SK-N-SH (cell line): Measurements from ENCODE around the gene CLMN. TPM values are rescaled to one million over a fixed set of nuclear protein-coding genes. Genes with fewer than 3 reads are reported as not detected.

ENCODE experiments used
- CTCF ChIA-PET: fragments of 300-600, 350-600 bp; formaldehyde crosslinking; extraction: SDS; loops from one replicate; lab custom pipeline; 2021; lab: Yijun Ruan, JAX
- POLR2A ChIA-PET: fragments of 350-600 bp; sonication (Branson Sonifier 250); formaldehyde crosslinking; extraction: SDS; loops from one replicate; lab custom pipeline; 2020; ENCODE audit warnings: antibody characterized with exemption, inconsistent platforms; lab: Yijun Ruan, JAX
- DNase-seq: peaks from one replicate; pipeline ENCODE4 v3.0.0; 2012
- H2AFZ ChIP-seq: fragments of 200-600 bp; sonication (generic); 2 replicates; pipeline ENCODE4 v1.8.1; 2016; ENCODE audit warnings: antibody characterized with exemption, mild to moderate bottlenecking, low read depth
- H3F3A ChIP-seq: fragments of 200-600 bp; sonication (generic); replicated peaks from 2 replicates; pipeline ENCODE3; 2016; ENCODE audit warnings: antibody characterized with exemption, mild to moderate bottlenecking; ENCODE audit not compliant: insufficient read depth
- H3K27ac ChIP-seq, 2 experiments: fragments of 200-500 bp in 1 of 2; fragments of 200-600 bp in 1 of 2; sonication (Bioruptor generic) in 1 of 2; sonication (generic), shearing (Covaris generic) in 1 of 2; 2 replicates each; pipeline versions ENCODE4 v1.5.1 to v1.6.1; 2014 to 2016; ENCODE audit warnings: low read depth in 2 of 2, inconsistent platforms in 1 of 2, low read length in 1 of 2, mild to moderate bottlenecking in 1 of 2, mixed read lengths in 1 of 2
- H3K27me3 ChIP-seq: fragments of 200-600 bp; sonication (generic), shearing (Covaris generic); 2 replicates; pipeline ENCODE4 v1.6.1; 2016; ENCODE audit warnings: mixed run types; ENCODE audit not compliant: insufficient read depth
- H3K36me3 ChIP-seq, 2 experiments: fragments of 200-500 bp in 1 of 2; fragments of 200-600 bp in 1 of 2; sonication (Bioruptor generic) in 1 of 2; sonication (generic) in 1 of 2; replicated peaks in 1 of 2; 2 replicates each; pipeline versions ENCODE3 to v1.5.1; 2014 to 2016; ENCODE audit warnings: low read length in 1 of 2, mild to moderate bottlenecking in 1 of 2; ENCODE audit not compliant: insufficient read depth in 2 of 2, control insufficient read depth in 1 of 2
- H3K4me1 ChIP-seq, 2 experiments: fragments of 200-500 bp in 1 of 2; fragments of 200-600 bp in 1 of 2; sonication (Bioruptor generic) in 1 of 2; sonication (generic), shearing (Covaris generic) in 1 of 2; 2 replicates each; pipeline versions ENCODE4 v1.5.1 to v1.6.1; 2014 to 2016; ENCODE audit warnings: low read depth in 1 of 2, low read length in 1 of 2, mixed run types in 1 of 2; ENCODE audit not compliant: insufficient read depth in 2 of 2, control insufficient read depth in 1 of 2
- H3K4me2 ChIP-seq: fragments of 200-600 bp; sonication (generic), shearing (Covaris generic); 2 replicates; pipeline ENCODE4 v1.6.1; 2017; ENCODE audit warnings: mixed run types
- H3K4me3 ChIP-seq, 2 experiments: fragments of 200-500 bp in 1 of 2; fragments of 200-600 bp in 1 of 2; sonication (Bioruptor generic) in 1 of 2; sonication (generic), shearing (Covaris generic) in 1 of 2; 2 replicates each; pipeline versions ENCODE4 v1.5.1 to v1.8.1; 2014 to 2016; ENCODE audit warnings: low read depth in 2 of 2, inconsistent platforms in 1 of 2, low read length in 1 of 2, mild to moderate bottlenecking in 1 of 2, mixed read lengths in 1 of 2, moderate library complexity in 1 of 2
- H3K79me2 ChIP-seq: fragments of 200-600 bp; sonication (generic); 2 replicates; pipeline ENCODE4 v1.8.1; 2017; ENCODE audit warnings: mild to moderate bottlenecking; ENCODE audit not compliant: insufficient read depth
- H3K9ac ChIP-seq: fragments of 200-600 bp; sonication (generic); 2 replicates; pipeline ENCODE4 v1.6.1; 2017; ENCODE audit warnings: mixed run types
- H3K9me2 ChIP-seq: fragments of 200-600 bp; sonication (generic); 2 replicates; pipeline ENCODE4 v1.6.1; 2017; ENCODE audit warnings: mixed run types
- H3K9me3 ChIP-seq: fragments of 200-600 bp; sonication (generic); 2 replicates; pipeline ENCODE4 v1.6.1; 2017; ENCODE audit warnings: mixed run types, mild to moderate bottlenecking, moderate library complexity
- H4K20me1 ChIP-seq: fragments of 200-600 bp; sonication (generic); 2 replicates; pipeline ENCODE4 v1.6.1; 2017; ENCODE audit warnings: mild to moderate bottlenecking, mixed run types; ENCODE audit not compliant: insufficient read depth
- CHD2 ChIP-seq: fragments of 150-350 bp; IDR thresholded peaks from 2 replicates; pipeline ENCODE4 v1.6.1; 2018; ENCODE audit warnings: low read length; ENCODE audit not compliant: partially characterized antibody
- FOSL2 ChIP-seq: IDR thresholded peaks from 2 replicates; pipeline ENCODE4 v1.4.0; 2012; ENCODE audit warnings: low read depth, mild to moderate bottlenecking, moderate library complexity, borderline replicate concordance
- JUND ChIP-seq: IDR thresholded peaks from 2 replicates; pipeline ENCODE4 v1.4.0; 2012
- MEF2A ChIP-seq: IDR thresholded peaks from 2 replicates; pipeline ENCODE4 v1.4.0; 2012; ENCODE audit warnings: low read depth, borderline replicate concordance
- NRF1 ChIP-seq: IDR thresholded peaks from 2 replicates; pipeline ENCODE4 v1.6.1; 2012; ENCODE audit warnings: low read depth, mild to moderate bottlenecking, low read length
- SIN3A ChIP-seq: IDR thresholded peaks from 2 replicates; pipeline ENCODE4 v1.6.1; 2012; ENCODE audit warnings: low read depth, mild to moderate bottlenecking, low read length, moderate library complexity, borderline replicate concordance
- TAF1 ChIP-seq: IDR thresholded peaks from 2 replicates; pipeline ENCODE4 v1.6.1; 2012; ENCODE audit warnings: low read depth, mild to moderate bottlenecking, low read length, moderate library complexity, borderline replicate concordance
- TCF12 ChIP-seq: IDR thresholded peaks from 2 replicates; pipeline ENCODE4 v1.4.0; 2012
- WGBS: methylation state at CpG from one replicate; pipeline ENCODE4 v1.1.6; 2017; ENCODE audit warnings: low lambda C conversion rate; 5-methylcytosine and 5-hydroxymethylcytosine counted together
- polyA plus RNA-seq, 3 experiments: library from polyadenylated mRNA; depleted of rRNA; stranded (reverse); fragments of >200 nt; gene quantifications; 2 replicates each; pipeline ENCODE4 v1.2.3, GENCODE V29; 2012
- TF ChIP-seq, protein P1 (sequence below): IDR thresholded peaks from 2 replicates; pipeline ENCODE4; 2012
- TF ChIP-seq, protein P2 (sequence below): IDR thresholded peaks from 2 replicates; pipeline ENCODE4 v1.4.0; 2012; ENCODE audit warnings: low read depth
- TF ChIP-seq, protein P3 (sequence below): IDR thresholded peaks from 2 replicates; pipeline ENCODE4 v1.6.1; 2012; ENCODE audit warnings: mild to moderate bottlenecking, low read depth, low read length, moderate library complexity
- TF ChIP-seq, protein P4 (sequence below): fragments of 150-350 bp; IDR thresholded peaks from 2 replicates; pipeline ENCODE4 v1.6.1; 2017; ENCODE audit warnings: antibody characterized with exemption, low read length, low read depth, borderline replicate concordance
- TF ChIP-seq, protein P5 (sequence below): fragments of 150-350 bp; IDR thresholded peaks from 2 replicates; pipeline ENCODE4 v1.6.1; 2016; ENCODE audit warnings: mild to moderate bottlenecking, low read depth, low read length

CLMN gene
- polyA plus RNA-seq, 1 of the 3 experiments (the other 2 are of a cell fraction) = 1.4 TPM

DNA sequence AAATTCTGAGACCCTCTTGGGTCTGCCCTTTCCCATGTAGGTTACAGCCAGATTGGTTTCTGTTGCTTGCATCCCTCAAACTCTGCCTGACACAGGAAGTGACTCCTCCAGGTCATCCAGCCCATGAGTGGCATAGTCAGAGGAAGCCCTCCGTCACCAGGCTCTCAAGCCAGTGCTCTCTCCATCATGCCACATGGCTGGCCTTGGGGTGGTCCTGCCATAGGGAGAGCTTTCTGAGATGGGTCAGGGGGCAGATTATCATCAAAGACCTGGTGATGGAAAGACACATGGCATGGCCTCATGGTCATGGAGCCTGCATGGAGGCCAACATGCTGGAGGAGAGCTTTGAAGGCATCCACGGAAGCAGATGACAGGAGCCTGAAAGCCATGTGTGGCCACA, 15.4 kb upstream of the CLMN start:
- Histone ChIP-seq H3K27ac (no peak overlapping the region), H3K27me3 (no peaks in the 10 kb centered on the region; the same call in 1 of the 2 replicates), H3K4me2 (no peak overlapping the region), H3K79me2 (no peaks in the 10 kb centered on the region), H3K9ac (no peak overlapping the region), H4K20me1 (no peaks in the 10 kb centered on the region), H3K36me3 (no peaks in the 10 kb centered on the region), H3K4me1 (no peaks in the 10 kb centered on the region; a peak in 1 of 4 replicates), H3K9me3 (no peaks in the 10 kb centered on the region), H3K4me3 (no peak overlapping the region), H3K9me2 (no peaks in the 10 kb centered on the region), H2AFZ (no peak overlapping the region), H3F3A (no peaks in the 10 kb centered on the region)
- 63% methylated on average over 2 of the region's 2 CpGs for WGBS
- POLR2A ChIA-PET = no interaction called here
- DNase-seq = no peak
- CTCF ChIA-PET = no interaction called here
- TF ChIP-seq TAF1 (no peak), FOSL2 (no peak)
- TF ChIP-seq, protein P1, sequence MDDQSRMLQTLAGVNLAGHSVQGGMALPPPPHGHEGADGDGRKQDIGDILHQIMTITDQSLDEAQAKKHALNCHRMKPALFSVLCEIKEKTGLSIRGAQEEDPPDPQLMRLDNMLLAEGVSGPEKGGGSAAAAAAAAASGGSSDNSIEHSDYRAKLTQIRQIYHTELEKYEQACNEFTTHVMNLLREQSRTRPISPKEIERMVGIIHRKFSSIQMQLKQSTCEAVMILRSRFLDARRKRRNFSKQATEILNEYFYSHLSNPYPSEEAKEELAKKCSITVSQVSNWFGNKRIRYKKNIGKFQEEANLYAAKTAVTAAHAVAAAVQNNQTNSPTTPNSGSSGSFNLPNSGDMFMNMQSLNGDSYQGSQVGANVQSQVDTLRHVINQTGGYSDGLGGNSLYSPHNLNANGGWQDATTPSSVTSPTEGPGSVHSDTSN = no peak
- TF ChIP-seq, protein P2, sequence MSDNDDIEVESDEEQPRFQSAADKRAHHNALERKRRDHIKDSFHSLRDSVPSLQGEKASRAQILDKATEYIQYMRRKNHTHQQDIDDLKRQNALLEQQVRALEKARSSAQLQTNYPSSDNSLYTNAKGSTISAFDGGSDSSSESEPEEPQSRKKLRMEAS = no peak

DNA sequence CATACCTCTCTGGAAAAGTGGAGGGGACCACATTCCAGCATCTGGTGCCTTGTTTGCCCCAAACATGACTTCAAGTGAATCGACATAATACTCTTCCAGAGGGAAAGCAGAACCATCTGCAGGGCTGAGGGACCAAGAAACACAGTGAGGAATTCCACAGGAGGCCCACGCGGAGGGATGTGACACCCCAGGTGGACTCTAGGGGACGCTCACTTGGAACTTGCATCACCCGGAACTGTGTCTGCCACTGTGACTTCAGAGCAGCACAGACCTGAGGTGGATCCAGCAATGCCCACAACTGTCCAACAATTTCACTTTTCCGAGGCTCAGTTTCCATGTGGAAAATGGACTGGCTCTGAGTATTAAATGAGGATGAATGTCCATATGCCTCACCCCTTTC, 14.3 kb upstream of the CLMN start:
- ChIA-PET POLR2A (no interaction called here), CTCF (no interaction called here)
- Histone ChIP-seq H3K9me3 (no peaks in the 10 kb centered on the region), H3K9ac (no peak overlapping the region), H3K4me2 (no peak overlapping the region), H3K9me2 (no peaks in the 10 kb centered on the region), H3K4me1 (peaks cover 0 to 6% of the 10 kb centered on the region in 2 experiments; a peak in 1 of 4 replicates), H3K4me3 (no peak overlapping the region), H2AFZ (no peak overlapping the region), H3K27me3 (no peaks in the 10 kb centered on the region; the same call in 1 of the 2 replicates), H3K27ac (no peak overlapping the region), H3F3A (no peaks in the 10 kb centered on the region), H4K20me1 (no peaks in the 10 kb centered on the region), H3K79me2 (no peaks in the 10 kb centered on the region), H3K36me3 (no peaks in the 10 kb centered on the region)
- TF ChIP-seq MEF2A (no peak), SIN3A (no peak)
- 72% methylated on average over 6 of the region's 6 CpGs for WGBS
- no peak for DNase-seq

DNA sequence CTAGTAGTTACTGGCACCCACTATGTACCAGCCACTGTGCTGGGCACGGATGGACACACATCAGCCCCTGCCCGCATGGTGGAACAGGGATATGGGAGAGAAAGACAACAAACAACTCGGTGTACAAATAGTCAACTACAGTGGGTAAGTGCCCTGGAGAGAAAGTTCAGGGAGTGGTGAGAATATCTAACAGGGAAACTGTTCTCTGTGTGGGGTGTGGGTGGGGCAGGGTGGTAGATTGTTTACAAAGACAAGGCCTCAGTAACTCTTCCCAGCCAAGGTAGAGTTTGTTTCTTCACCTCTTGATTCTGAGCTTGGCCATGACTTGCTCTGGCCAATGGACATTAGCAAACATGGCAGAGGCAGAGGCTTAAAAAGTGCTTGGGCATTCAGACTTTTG, 12.9 kb upstream of the CLMN start:
- Histone ChIP-seq H3K27me3 (no peaks in the 10 kb centered on the region), H3K9ac (no peak overlapping the region), H3K79me2 (no peaks in the 10 kb centered on the region), H3K4me1 (peaks cover 0 to 12% of the 10 kb centered on the region in 2 experiments; a peak in 1 of 4 replicates), H3K4me2 (no peak overlapping the region), H2AFZ (no peak overlapping the region), H3F3A (no peaks in the 10 kb centered on the region), H3K36me3 (no peaks in the 10 kb centered on the region), H3K9me2 (no peaks in the 10 kb centered on the region), H3K27ac (no peak overlapping the region), H3K4me3 (no peak overlapping the region), H3K9me3 (no peaks in the 10 kb centered on the region), H4K20me1 (no peaks in the 10 kb centered on the region)
- POLR2A ChIA-PET = no interaction called here
- CTCF ChIA-PET = no interaction called here
- no peak for DNase-seq
- TF ChIP-seq NRF1 (no peak), MEF2A (no peak), CHD2 (no peak), JUND (no peak), TCF12 (no peak), TAF1 (no peak)
- TF ChIP-seq, protein P3, sequence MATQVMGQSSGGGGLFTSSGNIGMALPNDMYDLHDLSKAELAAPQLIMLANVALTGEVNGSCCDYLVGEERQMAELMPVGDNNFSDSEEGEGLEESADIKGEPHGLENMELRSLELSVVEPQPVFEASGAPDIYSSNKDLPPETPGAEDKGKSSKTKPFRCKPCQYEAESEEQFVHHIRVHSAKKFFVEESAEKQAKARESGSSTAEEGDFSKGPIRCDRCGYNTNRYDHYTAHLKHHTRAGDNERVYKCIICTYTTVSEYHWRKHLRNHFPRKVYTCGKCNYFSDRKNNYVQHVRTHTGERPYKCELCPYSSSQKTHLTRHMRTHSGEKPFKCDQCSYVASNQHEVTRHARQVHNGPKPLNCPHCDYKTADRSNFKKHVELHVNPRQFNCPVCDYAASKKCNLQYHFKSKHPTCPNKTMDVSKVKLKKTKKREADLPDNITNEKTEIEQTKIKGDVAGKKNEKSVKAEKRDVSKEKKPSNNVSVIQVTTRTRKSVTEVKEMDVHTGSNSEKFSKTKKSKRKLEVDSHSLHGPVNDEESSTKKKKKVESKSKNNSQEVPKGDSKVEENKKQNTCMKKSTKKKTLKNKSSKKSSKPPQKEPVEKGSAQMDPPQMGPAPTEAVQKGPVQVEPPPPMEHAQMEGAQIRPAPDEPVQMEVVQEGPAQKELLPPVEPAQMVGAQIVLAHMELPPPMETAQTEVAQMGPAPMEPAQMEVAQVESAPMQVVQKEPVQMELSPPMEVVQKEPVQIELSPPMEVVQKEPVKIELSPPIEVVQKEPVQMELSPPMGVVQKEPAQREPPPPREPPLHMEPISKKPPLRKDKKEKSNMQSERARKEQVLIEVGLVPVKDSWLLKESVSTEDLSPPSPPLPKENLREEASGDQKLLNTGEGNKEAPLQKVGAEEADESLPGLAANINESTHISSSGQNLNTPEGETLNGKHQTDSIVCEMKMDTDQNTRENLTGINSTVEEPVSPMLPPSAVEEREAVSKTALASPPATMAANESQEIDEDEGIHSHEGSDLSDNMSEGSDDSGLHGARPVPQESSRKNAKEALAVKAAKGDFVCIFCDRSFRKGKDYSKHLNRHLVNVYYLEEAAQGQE = no peak
- TF ChIP-seq, protein P4, sequence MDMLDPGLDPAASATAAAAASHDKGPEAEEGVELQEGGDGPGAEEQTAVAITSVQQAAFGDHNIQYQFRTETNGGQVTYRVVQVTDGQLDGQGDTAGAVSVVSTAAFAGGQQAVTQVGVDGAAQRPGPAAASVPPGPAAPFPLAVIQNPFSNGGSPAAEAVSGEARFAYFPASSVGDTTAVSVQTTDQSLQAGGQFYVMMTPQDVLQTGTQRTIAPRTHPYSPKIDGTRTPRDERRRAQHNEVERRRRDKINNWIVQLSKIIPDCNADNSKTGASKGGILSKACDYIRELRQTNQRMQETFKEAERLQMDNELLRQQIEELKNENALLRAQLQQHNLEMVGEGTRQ = no peak
- TF ChIP-seq, protein P5, sequence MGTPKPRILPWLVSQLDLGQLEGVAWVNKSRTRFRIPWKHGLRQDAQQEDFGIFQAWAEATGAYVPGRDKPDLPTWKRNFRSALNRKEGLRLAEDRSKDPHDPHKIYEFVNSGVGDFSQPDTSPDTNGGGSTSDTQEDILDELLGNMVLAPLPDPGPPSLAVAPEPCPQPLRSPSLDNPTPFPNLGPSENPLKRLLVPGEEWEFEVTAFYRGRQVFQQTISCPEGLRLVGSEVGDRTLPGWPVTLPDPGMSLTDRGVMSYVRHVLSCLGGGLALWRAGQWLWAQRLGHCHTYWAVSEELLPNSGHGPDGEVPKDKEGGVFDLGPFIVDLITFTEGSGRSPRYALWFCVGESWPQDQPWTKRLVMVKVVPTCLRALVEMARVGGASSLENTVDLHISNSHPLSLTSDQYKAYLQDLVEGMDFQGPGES = no peak
- 75% methylated on average over 3 of the region's 3 CpGs for WGBS
